Hepatocyte (in vitro differentiated cells): ENCODE data around the gene PTX3. TPM values are rescaled to one million over a fixed set of nuclear protein-coding genes. Genes with fewer than 3 reads are reported as not detected.

Experiments
- DNase-seq: peaks from one replicate; pipeline ENCODE4 v3.0.0-alpha.2; 2016; ENCODE audit warnings: low spot score
- H2AFZ ChIP-seq: fragments of 200-600 bp; sonication (generic); 2 replicates; pipeline ENCODE4 v1.6.0; 2016; ENCODE audit warnings: antibody characterized with exemption, mild to moderate bottlenecking
- H3K27ac ChIP-seq: fragments of 200-600 bp; sonication (generic); 2 replicates; pipeline ENCODE4 v1.5.1; 2016; ENCODE audit warnings: mild to moderate bottlenecking
- H3K27me3 ChIP-seq: fragments of 200-600 bp; sonication (generic); 2 replicates; pipeline ENCODE4 v1.6.1; 2016
- H3K36me3 ChIP-seq: fragments of 200-600 bp; sonication (generic); replicated peaks from 2 replicates; pipeline ENCODE4 v1.5.1; 2016; ENCODE audit warnings: low read depth; ENCODE audit not compliant: insufficient read depth
- H3K4me1 ChIP-seq: fragments of 200-600 bp; sonication (generic); 2 replicates; pipeline ENCODE4 v1.5.1; 2016; ENCODE audit warnings: mild to moderate bottlenecking, moderate library complexity; ENCODE audit not compliant: insufficient read depth
- H3K4me2 ChIP-seq: fragments of 200-600 bp; sonication (generic); 2 replicates; pipeline ENCODE4 v1.6.0; 2016
- H3K4me3 ChIP-seq: fragments of 200-600 bp; sonication (generic); 2 replicates; pipeline ENCODE4 v1.5.1; 2016; ENCODE audit warnings: mild to moderate bottlenecking
- H3K79me2 ChIP-seq: fragments of 200-600 bp; sonication (generic); 2 replicates; pipeline ENCODE4 v1.6.0; 2017; ENCODE audit warnings: mild to moderate bottlenecking
- H3K9me2 ChIP-seq: fragments of 200-600 bp; sonication (generic); replicated peaks from 2 replicates; pipeline ENCODE4 v1.6.0; 2017; ENCODE audit warnings: mild to moderate bottlenecking; ENCODE audit not compliant: insufficient read depth
- H3K9me3 ChIP-seq: fragments of 200-600 bp; sonication (generic); 2 replicates; pipeline ENCODE4 v1.5.1; 2016; ENCODE audit warnings: low read depth, mild to moderate bottlenecking
- H4K20me1 ChIP-seq: fragments of 200-600 bp; sonication (generic); 2 replicates; pipeline ENCODE4 v1.6.0; 2016; ENCODE audit warnings: mild to moderate bottlenecking; ENCODE audit not compliant: insufficient read depth, poor library complexity, severe bottlenecking
- EZH2 ChIP-seq: fragments of 200-600 bp; sonication (generic); IDR thresholded peaks from 2 replicates; pipeline ENCODE4 v1.6.1; 2016; ENCODE audit warnings: antibody characterized with exemption, mild to moderate bottlenecking, borderline replicate concordance
- EZH2phosphoT487 ChIP-seq: fragments of 200-600 bp; sonication (generic); IDR thresholded peaks from one replicate; pipeline ENCODE4 v1.6.1; 2018; ENCODE audit warnings: antibody characterized with exemption, mild to moderate bottlenecking, low read depth, moderate library complexity; ENCODE audit not compliant: unreplicated experiment, severe bottlenecking
- WGBS: methylation state at CpG from one replicate; pipeline ENCODE4 v1.1.6; 2016; ENCODE audit warnings: low lambda C conversion rate; ENCODE audit errors: missing lambda C conversion rate; 5-methylcytosine and 5-hydroxymethylcytosine counted together
- polyA plus RNA-seq: library from polyadenylated mRNA; unstranded; fragments of >200 nt; fragmentation: Nextera tagmentation; extraction: Ambion mirVana; gene quantifications from 2 replicates; pipeline ENCODE4 v1.2.1, GENCODE V29; 2016
- total RNA-seq: library from RNA; depleted of rRNA; stranded (reverse); fragments of >200 nt; gene quantifications from 2 replicates; pipeline ENCODE4 v1.2.3, GENCODE V29; 2014
- TF ChIP-seq, protein P1 (sequence below): fragments of 200-600 bp; sonication (generic); IDR thresholded peaks from 2 replicates; pipeline ENCODE4 v1.5.1; 2016; ENCODE audit warnings: antibody characterized with exemption, mild to moderate bottlenecking; ENCODE audit not compliant: poor library complexity

PTX3 gene
- total and polyA plus RNA-seq, 2 experiments from 2014 or later, result 23.7 to 41.5 TPM

DNA sequence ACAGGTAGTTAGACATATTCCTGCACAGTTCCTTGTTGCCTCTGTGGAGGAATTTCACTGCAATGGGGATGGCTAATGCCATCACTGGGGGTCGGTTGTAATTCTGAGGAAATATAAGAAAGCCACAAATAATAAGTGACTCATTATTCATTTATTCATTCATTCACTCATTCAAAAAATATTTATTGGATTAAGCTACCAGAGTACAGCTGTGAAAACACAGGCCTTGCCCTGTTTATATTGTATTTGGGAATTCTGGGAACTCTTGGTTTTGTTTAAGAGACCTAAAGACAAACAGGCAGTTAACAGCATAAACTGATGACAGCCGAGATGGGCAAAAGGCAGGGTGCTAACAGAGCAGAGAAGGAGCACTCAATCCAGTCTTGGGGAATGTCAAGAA is 23.6 kb downstream of the PTX3 start:
- 66% methylated on average over 2 of the region's 2 CpGs for WGBS
- TF ChIP-seq, protein P1, sequence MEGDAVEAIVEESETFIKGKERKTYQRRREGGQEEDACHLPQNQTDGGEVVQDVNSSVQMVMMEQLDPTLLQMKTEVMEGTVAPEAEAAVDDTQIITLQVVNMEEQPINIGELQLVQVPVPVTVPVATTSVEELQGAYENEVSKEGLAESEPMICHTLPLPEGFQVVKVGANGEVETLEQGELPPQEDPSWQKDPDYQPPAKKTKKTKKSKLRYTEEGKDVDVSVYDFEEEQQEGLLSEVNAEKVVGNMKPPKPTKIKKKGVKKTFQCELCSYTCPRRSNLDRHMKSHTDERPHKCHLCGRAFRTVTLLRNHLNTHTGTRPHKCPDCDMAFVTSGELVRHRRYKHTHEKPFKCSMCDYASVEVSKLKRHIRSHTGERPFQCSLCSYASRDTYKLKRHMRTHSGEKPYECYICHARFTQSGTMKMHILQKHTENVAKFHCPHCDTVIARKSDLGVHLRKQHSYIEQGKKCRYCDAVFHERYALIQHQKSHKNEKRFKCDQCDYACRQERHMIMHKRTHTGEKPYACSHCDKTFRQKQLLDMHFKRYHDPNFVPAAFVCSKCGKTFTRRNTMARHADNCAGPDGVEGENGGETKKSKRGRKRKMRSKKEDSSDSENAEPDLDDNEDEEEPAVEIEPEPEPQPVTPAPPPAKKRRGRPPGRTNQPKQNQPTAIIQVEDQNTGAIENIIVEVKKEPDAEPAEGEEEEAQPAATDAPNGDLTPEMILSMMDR, result no peak
- no peak for TF ChIP-seq EZH2phosphoT487
- H2AFZ ChIP-seq, result no peak overlapping the region

DNA sequence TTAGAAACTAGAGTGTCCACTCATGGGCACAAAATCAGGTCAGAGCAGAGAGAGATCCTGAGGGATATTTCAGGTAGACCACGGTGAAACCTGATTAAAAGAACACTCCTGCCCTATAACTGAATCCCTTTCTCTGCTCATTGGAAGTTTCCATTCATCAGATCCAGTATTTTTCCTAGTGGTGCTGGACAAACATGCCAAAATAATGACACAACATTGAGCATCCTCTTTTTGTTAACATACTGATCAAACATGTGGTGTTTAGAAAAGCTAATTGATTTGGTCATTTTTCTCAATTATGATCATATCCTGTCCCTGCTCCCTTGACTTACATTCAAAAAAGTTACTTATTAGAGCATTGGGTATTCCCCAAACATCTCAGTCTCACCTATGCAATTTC is 27.2 kb downstream of the PTX3 start:
- 96% methylated on average over 1 of the region's 1 CpG for WGBS
- Histone ChIP-seq H3K4me3 (no peak overlapping the region), H3K27ac (no peak overlapping the region), H3K36me3 (no peaks in the 10 kb centered on the region), H3K4me1 (no peaks in the 10 kb centered on the region), H4K20me1 (no peaks in the 10 kb centered on the region), H3K9me2 (no peaks in the 10 kb centered on the region), H3K4me2 (no peak overlapping the region), H3K9me3 (no peaks in the 10 kb centered on the region), H3K79me2 (no peaks in the 10 kb centered on the region), H3K27me3 (no peaks in the 10 kb centered on the region), H2AFZ (no peak overlapping the region)
- TF ChIP-seq EZH2phosphoT487 (no peak), EZH2 (no peak)
- TF ChIP-seq, protein P1, result no peak
- no peak for DNase-seq

More for the DNA sequence above, 23.6 kb downstream of the PTX3 start:
- no peak overlapping the region for H3K4me3 ChIP-seq
- H3K4me1 ChIP-seq, result no peaks in the 10 kb centered on the region
- no peaks in the 10 kb centered on the region for H3K9me2 ChIP-seq
- H3K79me2 ChIP-seq, result no peaks in the 10 kb centered on the region
- no peak overlapping the region for H3K4me2 ChIP-seq
- H4K20me1 ChIP-seq, result no peaks in the 10 kb centered on the region
- no peaks in the 10 kb centered on the region for H3K27me3 ChIP-seq
- no peaks in the 10 kb centered on the region for H3K9me3 ChIP-seq
- DNase-seq, result no peak
- H3K27ac ChIP-seq, result no peak overlapping the region
- H3K36me3 ChIP-seq, result no peaks in the 10 kb centered on the region

DNA sequence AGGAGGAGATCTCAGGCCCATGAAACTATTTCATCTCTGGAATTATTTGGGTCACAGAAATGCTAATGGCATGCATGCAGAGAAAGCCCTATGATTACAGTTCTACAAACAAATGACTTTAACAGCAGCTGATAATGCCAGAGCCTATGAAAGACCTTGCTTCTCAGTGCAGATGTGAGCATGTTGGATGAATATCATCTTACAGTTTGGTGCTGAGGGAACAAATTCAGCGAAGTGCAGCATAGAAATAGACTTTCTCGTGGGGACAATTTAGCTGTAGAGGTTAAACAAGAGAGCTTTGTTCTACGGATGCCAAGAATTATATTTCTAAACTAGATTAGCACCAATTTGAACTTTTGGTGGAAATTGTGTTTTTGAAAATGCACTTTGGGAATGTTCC is 27.7 kb downstream of the PTX3 start:
- Histone ChIP-seq H3K9me3 (no peaks in the 10 kb centered on the region), H3K36me3 (no peaks in the 10 kb centered on the region), H4K20me1 (no peaks in the 10 kb centered on the region), H3K9me2 (no peaks in the 10 kb centered on the region), H3K4me3 (no peak overlapping the region), H3K79me2 (no peaks in the 10 kb centered on the region), H3K4me2 (no peak overlapping the region), H3K27ac (no peak overlapping the region), H2AFZ (no peak overlapping the region), H3K4me1 (no peaks in the 10 kb centered on the region), H3K27me3 (no peaks in the 10 kb centered on the region)
- DNase-seq, result no peak
- TF ChIP-seq, protein P1, result no peak
- TF ChIP-seq EZH2phosphoT487 (no peak), EZH2 (no peak)
- 68% methylated on average over 3 of the region's 3 CpGs for WGBS

DNA sequence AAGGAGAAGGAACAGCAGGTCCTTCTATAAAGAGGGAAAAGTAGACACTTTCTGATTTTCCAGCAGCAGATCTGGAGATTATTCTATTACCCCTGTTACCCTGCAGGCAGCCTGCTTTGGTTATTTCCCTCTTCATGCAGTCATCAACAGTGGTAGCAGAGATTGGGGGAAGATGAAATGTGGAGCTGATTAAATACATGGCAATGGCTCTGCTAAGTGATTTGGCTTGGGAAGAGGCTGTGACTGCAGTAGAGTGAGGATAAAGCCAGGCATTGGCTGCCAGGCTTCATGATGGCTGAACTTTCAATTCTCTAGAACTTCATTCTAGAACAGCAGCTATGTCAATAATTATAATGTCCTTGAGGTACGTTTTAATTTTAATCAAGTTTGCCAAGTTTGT is 29.1 kb downstream of the PTX3 start:
- Histone ChIP-seq H3K9me2 (no peaks in the 10 kb centered on the region), H3K4me3 (no peak overlapping the region), H2AFZ (no peak overlapping the region), H3K79me2 (no peaks in the 10 kb centered on the region), H3K27me3 (no peaks in the 10 kb centered on the region), H3K27ac (no peak overlapping the region), H3K4me2 (no peak overlapping the region), H3K36me3 (no peaks in the 10 kb centered on the region), H4K20me1 (no peaks in the 10 kb centered on the region), H3K9me3 (no peaks in the 10 kb centered on the region), H3K4me1 (no peaks in the 10 kb centered on the region)
- WGBS, result 93% methylated on average over 1 of the region's 1 CpG
- no peak for DNase-seq
- TF ChIP-seq EZH2 (no peak), EZH2phosphoT487 (no peak)
- TF ChIP-seq, protein P1, result no peak
